Retinal pigment epithelial cell (primary cell): ENCODE results near the gene RSBN1L.
"Not testable (repeated sequence)": the region's sequence is repeated elsewhere in the genome, so short reads cannot be mapped to it uniquely, and the experiment has no call there.

Experiments used
- DNase-seq: peaks from one replicate; pipeline ENCODE4 v3.0.0-alpha.2; 2010; ENCODE audit warnings: low read depth
- H3K4me3 ChIP-seq: 2 replicates; pipeline ENCODE4 v1.5.1; 2011; ENCODE audit warnings: mild to moderate bottlenecking, low read length, control low read depth, moderate library complexity
- TF ChIP-seq, protein P1 (sequence below): conservative IDR thresholded peaks from 2 replicates; pipeline ENCODE4 v1.5.1; 2011; ENCODE audit warnings: low read depth, low read length, control low read depth, inconsistent platforms

RSBN1L gene

DNA sequence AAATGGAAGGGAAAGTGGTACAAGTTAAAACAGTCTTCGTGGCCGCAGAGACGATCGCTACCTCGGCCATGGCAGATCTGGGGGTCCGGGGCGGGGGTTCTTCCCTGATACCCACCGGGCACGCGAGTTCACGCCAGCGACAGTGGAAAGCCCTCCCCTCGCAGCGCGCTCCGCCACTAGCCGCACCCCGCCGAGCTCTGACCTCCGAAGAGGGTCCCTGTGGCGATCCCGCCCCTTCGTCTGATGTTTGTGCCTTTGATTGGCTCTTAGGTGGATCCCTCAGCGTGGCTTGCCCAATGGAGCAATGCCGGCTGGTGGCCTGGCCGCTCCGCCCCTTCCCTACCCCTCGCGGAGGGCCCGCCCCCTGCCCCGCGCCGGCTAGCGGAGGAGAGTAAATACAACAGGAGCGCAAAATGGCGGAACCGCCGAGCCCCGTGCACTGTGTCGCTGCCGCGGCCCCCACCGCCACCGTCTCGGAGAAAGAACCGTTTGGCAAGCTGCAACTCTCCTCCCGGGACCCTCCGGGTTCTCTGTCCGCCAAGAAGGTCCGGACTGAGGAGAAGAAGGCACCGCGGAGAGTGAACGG, at the start of gene RSBN1L:
Gene RSBN1L, plus strand, starts transcription at position 403 of the 586 bp plus-strand sequence. Its CDS starts 11 bp downstream, at position 414.
- peak; percentile 94 for DNase-seq
- TF ChIP-seq, protein P1, sequence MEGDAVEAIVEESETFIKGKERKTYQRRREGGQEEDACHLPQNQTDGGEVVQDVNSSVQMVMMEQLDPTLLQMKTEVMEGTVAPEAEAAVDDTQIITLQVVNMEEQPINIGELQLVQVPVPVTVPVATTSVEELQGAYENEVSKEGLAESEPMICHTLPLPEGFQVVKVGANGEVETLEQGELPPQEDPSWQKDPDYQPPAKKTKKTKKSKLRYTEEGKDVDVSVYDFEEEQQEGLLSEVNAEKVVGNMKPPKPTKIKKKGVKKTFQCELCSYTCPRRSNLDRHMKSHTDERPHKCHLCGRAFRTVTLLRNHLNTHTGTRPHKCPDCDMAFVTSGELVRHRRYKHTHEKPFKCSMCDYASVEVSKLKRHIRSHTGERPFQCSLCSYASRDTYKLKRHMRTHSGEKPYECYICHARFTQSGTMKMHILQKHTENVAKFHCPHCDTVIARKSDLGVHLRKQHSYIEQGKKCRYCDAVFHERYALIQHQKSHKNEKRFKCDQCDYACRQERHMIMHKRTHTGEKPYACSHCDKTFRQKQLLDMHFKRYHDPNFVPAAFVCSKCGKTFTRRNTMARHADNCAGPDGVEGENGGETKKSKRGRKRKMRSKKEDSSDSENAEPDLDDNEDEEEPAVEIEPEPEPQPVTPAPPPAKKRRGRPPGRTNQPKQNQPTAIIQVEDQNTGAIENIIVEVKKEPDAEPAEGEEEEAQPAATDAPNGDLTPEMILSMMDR: peak; percentile 16
- H3K4me3 ChIP-seq: peak within 1 kb of the TSS; percentile 81

DNA sequence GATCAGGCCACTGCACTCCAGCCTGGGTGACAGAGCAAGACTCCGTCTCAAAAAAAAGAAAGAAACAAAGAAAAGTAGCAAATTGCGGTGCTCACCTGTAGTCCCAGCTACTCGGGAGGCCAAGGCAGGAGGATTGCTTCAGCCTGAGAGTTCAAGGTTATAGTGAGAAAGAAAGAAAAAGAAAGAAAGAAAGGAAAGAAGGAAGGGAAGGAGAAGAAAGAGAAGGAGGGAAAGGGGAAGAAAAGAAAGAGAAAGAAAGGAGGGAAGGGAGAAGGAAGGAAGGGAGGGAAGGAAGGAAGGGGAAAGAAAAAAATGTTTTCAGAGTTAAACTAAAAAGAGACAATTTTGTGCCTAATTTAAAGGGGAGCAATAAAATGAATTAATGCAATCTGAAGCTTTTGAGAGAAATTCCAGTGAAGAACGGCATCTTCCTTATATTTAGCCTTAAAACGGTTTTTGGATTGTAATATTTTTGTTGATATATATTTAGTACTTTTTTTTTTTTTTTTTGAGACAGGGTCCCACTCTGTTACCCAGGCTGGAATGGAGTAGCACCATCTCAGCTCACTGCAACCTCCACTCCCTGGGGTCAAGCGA, 47.4 kb upstream of the RSBN1L start:
- H3K4me3 ChIP-seq: no peak overlapping the region
- no peak for DNase-seq
- TF ChIP-seq, protein P1: no peak

DNA sequence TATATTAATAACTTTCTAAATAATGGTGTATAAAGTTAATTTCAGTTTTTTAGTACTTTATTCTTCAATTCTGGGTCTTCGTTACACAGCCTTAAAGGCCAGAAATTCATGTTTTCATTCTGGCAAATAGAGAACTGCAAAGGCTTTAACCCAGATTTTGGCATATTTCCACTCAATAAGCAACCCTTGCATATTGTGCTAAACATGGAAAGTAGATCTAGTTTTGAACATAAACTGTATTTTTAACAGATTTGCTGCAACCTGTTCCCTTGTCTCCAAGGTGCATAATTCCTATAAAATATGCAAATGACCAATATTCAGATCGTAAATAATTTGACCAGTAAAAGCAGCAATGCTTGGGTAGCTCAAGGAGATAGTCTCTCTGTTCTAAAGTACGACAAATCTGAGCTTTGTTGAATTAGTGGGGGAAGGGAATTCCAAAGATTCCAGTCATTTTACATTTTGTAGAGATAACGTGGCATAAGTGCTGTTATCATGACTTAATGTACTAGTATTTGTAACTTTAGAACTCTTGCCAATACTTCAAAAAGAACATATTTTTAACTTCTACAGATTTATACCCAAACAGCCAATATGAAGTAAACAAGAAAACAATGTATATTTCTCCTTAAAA, 46.4 kb upstream of the RSBN1L start:
- no peak for DNase-seq
- TF ChIP-seq, protein P1: no peak
- no peak overlapping the region for H3K4me3 ChIP-seq

DNA sequence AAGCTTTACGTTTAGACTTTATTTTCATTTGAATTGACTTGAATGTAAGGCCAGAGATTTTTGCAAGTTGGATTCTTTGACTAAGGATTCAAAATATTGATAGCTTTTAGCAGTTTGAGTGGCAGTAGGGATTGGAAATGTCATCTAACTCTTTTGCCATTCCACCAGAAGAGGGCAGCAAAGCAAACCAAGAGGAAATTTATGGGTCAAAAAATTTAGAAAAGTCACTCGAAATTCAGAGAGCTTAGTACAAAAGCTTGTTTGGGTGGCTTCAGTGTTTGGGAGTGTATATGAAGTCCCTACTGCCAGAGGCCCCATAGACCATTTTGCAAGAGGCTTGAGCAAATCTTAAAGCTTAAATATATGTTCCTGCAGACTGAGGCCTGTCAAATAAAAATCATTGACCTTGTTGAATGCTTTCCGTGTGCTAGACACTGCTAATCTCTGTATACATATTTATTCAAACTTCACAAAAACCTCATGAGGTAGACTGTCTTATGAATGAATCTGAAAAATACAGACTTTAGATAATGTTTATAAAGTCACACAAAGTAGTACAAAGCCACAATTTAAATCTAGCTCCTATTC, 44.6 kb upstream of the RSBN1L start:
- no peak overlapping the region for H3K4me3 ChIP-seq
- TF ChIP-seq, protein P1: peak; percentile 76
- no peak for DNase-seq

DNA sequence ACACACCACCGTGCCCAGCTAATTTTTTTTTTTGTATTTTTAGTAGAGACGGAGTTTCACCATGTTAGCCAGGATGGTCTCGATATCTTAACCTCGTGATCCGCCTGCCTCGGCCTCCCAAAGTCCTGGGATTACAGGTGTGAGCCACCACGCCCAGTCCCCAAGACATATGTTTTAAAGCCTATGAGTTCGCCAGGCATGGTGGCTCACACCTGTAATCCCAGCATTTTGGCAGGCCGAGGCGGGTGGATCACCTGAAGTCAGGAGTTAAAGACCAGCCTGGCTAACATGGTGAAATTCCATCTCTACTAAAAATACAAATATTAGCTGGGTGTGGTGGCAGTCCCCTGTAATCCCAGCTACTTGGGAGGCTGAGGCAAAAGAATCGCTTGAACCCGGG, 43.4 kb upstream of the RSBN1L start:
- DNase-seq, H3K4me3 ChIP-seq: not testable (repeated sequence)

DNA sequence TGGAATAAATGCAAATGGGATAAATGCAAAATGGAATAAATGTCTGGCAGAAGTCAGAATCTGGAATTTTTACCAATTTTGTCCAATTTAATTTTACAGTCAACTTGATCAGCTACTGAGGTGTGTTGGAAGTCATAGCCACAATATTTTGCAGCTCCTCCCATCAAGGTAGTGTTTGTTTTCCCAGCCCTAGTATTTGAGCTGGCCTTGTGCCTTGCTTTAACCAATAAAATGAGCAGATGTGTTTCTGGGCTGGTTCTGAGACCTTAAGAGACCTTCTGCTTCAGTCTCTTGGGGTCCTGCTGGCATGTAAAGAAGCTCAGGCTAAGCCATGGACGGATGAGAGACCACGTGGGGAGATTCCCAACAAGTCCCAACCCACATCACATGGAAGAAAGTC, 42.7 kb upstream of the RSBN1L start:
- no peak overlapping the region for H3K4me3 ChIP-seq
- DNase-seq: no peak
- TF ChIP-seq, protein P1: no peak

DNA sequence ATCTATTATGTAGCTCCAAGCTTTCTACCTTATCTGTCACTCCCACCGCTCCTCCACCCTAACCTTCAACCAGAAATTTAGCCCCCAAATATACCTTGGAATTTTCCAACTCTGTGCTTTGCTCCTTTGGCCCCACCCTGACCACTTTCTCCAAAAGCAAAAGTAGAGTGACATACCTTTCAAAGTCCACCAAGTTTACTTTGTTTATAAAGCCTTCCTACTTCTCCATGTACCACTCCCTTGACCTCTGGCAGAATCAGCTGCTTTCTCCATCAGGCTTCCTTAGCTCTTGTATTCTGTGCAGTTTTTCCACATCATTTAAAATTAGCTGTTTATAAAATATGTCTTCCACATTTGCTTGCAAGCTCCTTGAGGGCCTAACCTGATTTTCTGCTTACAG, 40.9 kb upstream of the RSBN1L start:
- TF ChIP-seq, protein P1: no peak
- DNase-seq: no peak

More for the DNA sequence above, 40.9 kb upstream of the RSBN1L start:
- no peak overlapping the region for H3K4me3 ChIP-seq
